Tibial nerve (tissue), 4 donors: Measurements from ENCODE around the gene HSPA9.

Experiments
- EP300 ChIP-seq, 2 donors: sonication (generic); formaldehyde crosslinking; IDR thresholded peaks; one replicate each; pipeline ENCODE4 v1.6.1; 2017; ENCODE audit warnings: antibody characterized with exemption in 2 of 2, mild to moderate bottlenecking in 1 of 2
- TF ChIP-seq, protein P1 (sequence below), 5 experiments: fragments of 200-600 bp in 3 of 5; fragments of 450-650 bp in 2 of 5; sonication (generic) in 3 of 5; IDR thresholded peaks; one replicate each; pipeline ENCODE4 v1.5.1; 2016 to 2019; ENCODE audit warnings: antibody characterized with exemption in 5 of 5, mild to moderate bottlenecking in 3 of 5, moderate library complexity in 2 of 5

DNA sequence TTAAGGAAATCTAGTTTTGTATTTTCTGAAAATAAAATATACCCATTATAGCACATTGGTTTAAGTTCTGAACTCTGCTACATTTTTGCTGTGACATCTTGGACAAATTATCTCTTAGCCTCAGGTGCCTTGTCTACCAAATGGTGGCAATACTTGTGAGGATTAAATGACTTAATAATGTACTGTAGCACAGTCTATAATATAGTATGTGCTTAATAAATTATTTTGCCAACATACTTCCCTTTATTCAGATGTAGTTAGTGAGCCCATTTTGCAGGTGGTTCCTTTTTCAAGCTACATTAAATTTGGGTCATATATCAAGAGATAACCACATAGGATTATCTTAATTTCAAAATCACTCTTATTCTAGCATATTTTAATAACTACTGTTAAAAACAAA lies 35.4 kb downstream of the HSPA9 start:
- TF ChIP-seq, protein P1, sequence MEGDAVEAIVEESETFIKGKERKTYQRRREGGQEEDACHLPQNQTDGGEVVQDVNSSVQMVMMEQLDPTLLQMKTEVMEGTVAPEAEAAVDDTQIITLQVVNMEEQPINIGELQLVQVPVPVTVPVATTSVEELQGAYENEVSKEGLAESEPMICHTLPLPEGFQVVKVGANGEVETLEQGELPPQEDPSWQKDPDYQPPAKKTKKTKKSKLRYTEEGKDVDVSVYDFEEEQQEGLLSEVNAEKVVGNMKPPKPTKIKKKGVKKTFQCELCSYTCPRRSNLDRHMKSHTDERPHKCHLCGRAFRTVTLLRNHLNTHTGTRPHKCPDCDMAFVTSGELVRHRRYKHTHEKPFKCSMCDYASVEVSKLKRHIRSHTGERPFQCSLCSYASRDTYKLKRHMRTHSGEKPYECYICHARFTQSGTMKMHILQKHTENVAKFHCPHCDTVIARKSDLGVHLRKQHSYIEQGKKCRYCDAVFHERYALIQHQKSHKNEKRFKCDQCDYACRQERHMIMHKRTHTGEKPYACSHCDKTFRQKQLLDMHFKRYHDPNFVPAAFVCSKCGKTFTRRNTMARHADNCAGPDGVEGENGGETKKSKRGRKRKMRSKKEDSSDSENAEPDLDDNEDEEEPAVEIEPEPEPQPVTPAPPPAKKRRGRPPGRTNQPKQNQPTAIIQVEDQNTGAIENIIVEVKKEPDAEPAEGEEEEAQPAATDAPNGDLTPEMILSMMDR (IDR thresholded peaks at IDR 0.05), result no peak
- TF ChIP-seq EP300 (IDR thresholded peaks at IDR 0.05), result no peak
